ENCODE results near the gene GAS2.

The GAS2 gene

GRCh38 chr11:22728600-22729389, 62.4 kb downstream of the GAS2 start:
- DNase-seq (ENCODE audit: low spot score) = no peak

- DNase-seq (ENCODE audit: low spot score) = no peak
Observed at GRCh38 chr11:22730319-22730718, 63.9 kb downstream of the GAS2 start.

DNA sequence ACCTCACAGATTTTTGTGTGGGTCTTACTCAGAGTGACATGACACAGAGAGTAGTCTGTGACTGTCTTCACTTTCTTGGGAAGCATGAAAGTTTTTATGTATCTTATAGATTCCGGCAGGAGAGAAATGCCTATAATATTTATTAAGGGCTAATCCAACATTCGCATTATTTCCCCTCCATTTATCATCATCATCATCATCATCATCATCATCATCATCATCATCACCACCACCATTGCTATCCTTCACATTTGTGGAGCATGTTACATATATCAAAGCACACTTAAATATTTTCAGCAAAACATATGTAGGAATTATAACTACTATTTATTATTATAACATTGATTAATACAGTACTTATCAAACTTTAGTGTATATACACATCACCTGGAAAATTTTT, 66.2 kb downstream of the GAS2 start:
- no peak for DNase-seq (ENCODE audit: low spot score)

DNA sequence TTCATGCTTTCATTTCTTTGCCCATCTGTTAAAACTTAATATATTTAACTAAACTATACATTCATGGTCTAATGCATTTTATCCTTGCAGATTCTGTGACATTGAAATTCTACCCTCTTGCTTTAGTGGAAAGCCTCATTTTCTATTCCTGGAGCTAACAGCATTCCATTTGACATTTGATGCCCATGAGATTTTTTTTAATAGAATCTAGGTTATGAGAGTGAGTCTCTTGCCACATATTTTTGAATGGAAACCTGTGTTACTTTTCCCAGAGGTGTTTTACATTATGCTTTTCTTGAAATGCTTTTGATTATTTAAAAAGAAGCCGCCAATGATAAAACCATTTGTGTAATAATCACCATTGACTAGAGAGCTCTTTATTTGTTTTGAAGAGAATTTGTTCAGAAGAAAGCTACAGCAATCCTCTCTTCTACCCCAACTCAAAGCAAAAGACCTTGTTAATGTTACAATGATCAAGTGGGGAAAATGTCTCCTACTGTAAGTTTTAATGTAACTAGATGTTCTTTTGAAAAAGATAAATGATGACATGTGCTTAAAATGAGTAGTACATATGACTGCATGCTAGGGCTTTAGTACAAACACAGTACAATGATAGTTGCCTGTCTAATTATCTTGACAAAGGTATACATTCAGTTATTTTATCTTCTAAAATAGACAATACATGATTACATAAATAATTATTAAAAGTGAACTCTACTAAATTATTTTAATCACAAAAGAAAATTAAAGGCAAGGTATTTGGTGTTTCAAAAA, 67.3 kb downstream of the GAS2 start:
- no peak for DNase-seq (ENCODE audit: low spot score)

- no peak for DNase-seq (ENCODE audit: low spot score)
Observed at GRCh38 chr11:22734628-22735345, 68.4 kb downstream of the GAS2 start.

DNA sequence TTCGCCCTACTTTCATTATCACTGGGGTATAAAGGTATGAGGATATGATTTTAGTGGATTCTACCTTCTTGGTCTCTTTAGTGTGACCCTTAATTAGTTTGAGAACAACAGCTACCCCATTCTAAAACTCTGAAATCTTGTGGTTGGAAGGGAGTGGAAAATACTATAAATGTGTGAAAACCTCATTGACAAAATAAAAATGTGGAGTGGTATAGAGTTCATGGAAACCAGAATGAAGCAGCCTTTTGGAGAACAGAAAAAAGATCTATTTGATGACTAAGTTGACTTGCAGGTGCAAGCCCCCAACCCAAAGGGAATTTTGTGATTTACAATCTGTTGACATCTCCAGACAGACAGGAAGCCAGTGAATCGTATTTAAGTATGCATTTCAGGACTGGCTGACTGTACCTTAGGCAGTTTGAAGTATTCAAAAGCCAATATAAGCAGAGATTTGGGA, 75.8 kb downstream of the GAS2 start:
- DNase-seq (ENCODE audit: low spot score) = no peak

DNA sequence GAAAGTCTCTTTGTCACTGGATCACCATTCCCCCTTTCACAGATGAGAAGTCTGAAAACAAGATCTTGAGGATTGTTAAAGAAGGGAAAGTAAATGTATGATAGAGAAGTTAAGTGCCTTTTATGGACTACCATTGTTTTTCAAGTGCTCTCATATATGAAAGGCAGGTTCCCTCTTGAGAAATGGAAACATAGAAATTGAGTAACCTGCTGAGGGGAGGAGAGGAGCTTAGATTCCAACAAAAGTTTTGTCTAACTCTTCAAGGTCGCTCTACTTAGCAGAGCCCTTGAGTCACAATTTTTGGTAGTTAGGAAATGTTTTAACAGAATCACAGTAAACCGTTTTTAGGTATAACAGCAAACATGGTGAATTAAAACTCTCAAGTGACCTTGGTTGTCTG, 83.1 kb downstream of the GAS2 start:
- no peak for DNase-seq (ENCODE audit: low spot score)

DNA sequence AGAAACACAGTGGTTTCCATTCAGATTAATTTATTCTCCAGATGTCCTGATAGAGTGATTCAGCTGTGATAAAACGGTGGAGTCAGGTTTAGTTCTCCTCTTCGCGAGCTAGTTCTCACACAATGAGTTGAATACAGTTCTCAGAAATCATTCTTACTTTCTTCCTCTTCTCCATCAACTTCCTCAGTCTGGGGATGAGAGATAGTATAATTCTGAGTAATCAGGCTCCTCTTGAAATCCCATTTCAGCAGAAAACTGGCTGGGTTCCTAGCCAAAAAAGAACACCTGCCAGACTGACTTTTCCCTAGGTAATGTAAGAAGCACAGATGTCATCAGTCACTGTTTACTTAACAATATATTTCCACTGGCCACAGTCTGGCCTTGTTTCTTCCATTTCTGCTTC, 86.5 kb downstream of the GAS2 start:
- DNase-seq (ENCODE audit: low spot score) = no peak

- no peak for DNase-seq (ENCODE audit: low spot score)
Observed at GRCh38 chr11:22753416-22753815, 87.0 kb downstream of the GAS2 start.

- DNase-seq (ENCODE audit: low spot score) = no peak
Observed at GRCh38 chr11:22761066-22761465, 94.7 kb downstream of the GAS2 start.

GRCh38 chr11:22763166-22763565, 96.8 kb downstream of the GAS2 start:
- no peak for DNase-seq (ENCODE audit: low spot score)

DNA sequence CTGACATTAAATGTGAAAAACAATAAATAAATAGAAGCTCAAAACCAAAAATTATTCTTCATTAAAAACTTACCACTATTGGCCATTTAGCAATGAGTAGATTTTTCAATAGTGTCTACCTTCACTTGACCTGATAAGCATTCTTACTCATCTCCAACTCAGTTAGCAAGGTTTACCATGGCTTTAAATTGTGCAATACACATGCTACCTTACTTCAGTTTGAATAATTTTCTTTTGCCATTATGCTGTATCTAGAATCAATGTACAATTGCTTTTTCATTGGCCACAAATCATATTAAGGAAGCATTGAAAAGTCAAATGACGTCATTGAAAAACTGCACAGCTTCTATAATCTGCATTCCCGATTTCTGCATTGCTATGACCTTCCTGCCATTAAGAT, 98.3 kb downstream of the GAS2 start:
- no peak for DNase-seq (ENCODE audit: low spot score)

DNA sequence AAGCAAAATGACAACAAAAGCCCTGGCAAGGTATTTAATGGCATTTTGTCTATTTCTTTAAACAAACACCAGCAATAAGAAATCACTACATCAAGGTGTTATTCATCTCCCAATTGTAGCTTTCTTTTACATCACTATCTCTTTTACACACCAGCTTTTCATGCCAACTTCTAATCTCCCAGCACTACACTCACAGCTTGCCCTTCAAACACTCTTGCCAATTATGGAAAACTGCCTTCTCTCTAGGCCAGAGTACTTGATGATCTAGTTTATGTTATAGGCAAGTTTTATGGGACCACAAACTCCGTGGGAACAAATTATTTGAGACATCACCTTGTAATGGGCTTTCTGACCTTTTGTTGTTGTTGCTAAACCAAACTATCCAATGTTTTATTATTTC, 101.9 kb downstream of the GAS2 start:
- DNase-seq (ENCODE audit: low spot score) = no peak

GRCh38 chr11:22769081-22769480, 102.7 kb downstream of the GAS2 start:
- no peak for DNase-seq (ENCODE audit: low spot score)

DNA sequence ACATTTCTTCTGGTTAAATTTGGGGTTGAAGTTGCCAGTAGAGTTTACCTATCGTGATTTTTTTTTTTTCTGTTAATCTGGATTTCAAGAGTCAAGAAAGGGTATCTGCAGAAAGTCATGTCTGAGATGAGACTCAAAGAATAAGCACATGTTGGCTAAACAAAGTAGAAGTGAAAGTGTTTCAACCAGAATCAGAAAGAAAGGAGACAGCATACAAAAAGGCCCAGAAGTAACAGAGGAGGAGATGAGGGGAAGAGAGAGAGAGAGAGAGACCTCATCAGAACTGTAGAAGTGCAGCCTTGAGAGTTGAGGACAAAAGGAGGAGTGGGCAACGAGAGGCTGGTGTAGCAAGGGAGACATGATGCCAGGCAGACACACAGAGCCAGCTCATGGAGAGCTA, 108.3 kb downstream of the GAS2 start:
- no peak for DNase-seq (ENCODE audit: low spot score)

- no peak for DNase-seq (ENCODE audit: low spot score)
Observed at GRCh38 chr11:22775248-22775647, 108.8 kb downstream of the GAS2 start.

DNA sequence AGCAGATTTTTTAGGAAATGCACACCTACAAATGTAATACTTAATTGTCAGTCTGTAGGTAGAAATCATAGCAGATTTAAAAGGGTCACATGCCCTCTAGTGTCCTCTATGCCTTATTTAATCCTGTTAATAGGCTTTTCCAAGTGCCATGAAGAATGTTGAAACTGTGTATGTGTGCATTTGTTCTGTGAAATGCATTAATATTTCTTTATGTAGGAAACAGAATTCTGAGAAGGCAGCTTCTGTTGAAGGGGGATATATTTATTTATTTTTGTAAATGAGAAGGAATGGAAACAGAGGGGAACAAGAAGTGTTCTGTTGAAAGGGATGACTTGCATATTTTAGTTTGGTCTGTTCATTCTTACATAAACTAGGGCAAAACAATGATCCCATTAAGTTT, 112.2 kb downstream of the GAS2 start:
- DNase-seq (ENCODE audit: low spot score) = no peak

DNA sequence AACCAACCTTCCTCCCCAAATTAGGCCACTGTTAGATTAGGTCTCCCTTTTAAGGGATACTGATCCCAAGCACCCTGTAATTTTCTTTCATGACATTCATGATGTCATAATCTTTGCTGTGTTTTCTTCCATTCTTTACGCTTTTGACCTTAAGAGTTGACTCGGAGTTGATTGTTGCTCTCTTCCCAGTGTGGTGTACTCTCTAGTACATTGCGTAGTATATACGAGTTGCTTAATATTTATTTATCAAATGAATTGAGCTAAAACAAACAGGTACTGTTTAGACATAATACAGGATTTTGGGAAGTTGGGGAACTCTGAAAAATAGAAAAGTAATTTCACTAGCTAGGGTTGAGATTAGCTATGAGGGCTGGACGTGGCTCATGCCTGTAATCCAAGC, 113.4 kb downstream of the GAS2 start:
- no peak for DNase-seq (ENCODE audit: low spot score)

DNA sequence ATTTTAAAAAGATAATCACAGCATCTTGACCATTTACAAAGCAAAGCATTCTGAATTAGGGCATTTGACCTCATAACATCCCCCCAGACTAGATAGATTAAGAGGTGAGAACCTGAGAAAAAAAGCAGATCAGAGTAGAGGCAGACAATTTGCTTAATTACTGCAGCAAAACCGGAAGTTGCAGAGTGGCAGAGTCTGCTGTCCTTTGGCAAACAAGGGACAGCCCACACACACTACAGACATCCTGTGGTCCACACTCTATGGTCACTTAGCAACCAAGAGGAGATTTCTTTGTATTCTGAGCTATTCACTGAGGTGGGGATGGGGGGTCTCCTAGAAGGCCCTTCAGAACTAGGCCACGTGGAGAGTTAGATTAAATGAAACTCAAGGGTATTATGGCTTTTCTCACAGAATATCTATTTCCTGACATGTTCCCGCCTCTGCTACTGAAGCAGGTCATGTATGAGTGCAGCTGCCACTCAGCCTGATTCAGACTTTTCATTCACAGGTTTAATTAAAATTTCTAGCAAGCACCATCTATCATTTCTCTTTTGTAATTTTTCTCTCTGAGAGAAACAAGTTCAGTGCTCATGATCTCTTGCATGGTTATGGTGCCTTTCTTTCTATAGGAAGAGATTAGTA, 114.7 kb downstream of the GAS2 start:
- DNase-seq (ENCODE audit: low spot score) = no peak

DNA sequence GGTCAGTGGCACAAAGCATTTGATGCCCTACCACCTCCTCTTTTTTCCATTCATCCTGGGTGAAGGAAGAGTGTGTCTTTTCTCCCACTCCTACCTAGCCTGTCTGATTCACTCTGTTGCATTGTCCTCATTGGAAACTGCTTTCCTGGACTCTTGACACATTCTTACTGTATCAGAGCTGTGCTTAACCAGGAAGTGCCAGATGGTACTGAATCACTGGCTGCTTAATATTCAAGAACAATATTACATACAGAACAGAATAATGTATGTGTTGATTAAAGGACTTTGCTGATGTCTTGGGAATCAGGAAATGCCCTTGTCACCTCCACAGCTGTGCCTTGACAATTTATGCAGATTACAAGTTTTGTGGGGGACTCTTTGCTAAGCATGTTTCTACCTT, 118.8 kb downstream of the GAS2 start:
- no peak for DNase-seq (ENCODE audit: low spot score)

DNA sequence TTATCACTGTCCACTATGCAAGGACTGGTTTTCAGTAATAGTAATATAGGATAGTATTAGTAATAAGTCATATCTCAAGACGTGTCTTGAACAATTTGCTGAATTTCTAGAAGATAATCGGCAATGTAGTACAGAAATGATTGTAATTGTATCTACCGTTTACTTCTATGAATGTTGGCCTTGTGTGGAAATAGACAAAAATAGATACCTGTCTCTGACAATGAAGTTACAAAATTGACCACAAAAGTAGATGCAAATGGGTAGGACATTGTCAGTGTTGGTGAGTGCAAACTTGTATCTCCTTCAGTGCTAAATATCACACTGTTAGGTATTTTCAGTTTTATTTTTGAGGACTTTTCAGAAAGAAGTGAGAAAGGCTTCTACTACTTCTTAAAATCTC, 120.1 kb downstream of the GAS2 start:
- DNase-seq (ENCODE audit: low spot score) = no peak

DNA sequence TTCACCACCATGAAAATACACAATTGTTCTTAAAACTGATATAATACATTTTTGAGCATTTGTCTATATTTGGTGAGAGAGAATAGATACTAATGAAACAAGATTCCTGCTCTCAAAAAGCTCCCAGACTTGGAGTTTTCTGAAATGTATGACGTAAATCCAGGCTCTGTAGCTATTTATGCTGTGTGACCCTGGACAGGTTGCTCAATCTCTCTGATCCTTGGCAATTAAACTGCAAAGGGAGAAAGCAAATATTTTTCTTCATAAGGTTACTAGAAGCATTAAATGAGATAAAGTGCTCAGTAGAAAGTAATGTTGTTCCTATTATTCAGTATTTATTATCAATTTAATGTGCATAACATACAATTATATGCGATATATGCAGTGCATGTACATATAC, 120.6 kb downstream of the GAS2 start:
- DNase-seq (ENCODE audit: low spot score) = no peak
